PC-9 (cell line): ENCODE results near the gene GAN. TPM values are rescaled to one million over a fixed set of nuclear protein-coding genes. Genes with fewer than 3 reads are reported as not detected.
"Not testable (repeated sequence)": the region's sequence is repeated elsewhere in the genome, so short reads cannot be mapped to it uniquely, and the experiment has no call there.

Source experiments
- BruUV-seq: library from RNA; stranded (reverse); fragments of 400-500 nt; replicated peaks from 2 replicates; lab custom pipeline; 2021; lab: Mats Ljungman, UMichigan
- CTCF ChIA-PET: fragments of 300-600 bp; sonication (Branson Sonifier 250); formaldehyde crosslinking; loops from one replicate; lab custom pipeline; 2022; ENCODE audit warnings: antibody characterized with exemption; lab: Charles Lee
- POLR2A ChIA-PET: fragments of 300-600 bp; sonication (Branson Sonifier 250); formaldehyde crosslinking; loops from one replicate; lab custom pipeline; 2022; ENCODE audit warnings: antibody characterized with exemption; ENCODE audit not compliant: unreplicated experiment; lab: Charles Lee
- DNase-seq, 2 experiments: peaks; one replicate each; pipeline versions ENCODE4 v3.0.0 to v3.0.0-alpha.2; 2015 to 2022; ENCODE audit warnings: mixed read lengths in 1 of 2
- H2AFZ ChIP-seq: fragments of 200-600 bp; sonication (generic); 2 replicates; pipeline ENCODE4 v1.8.1; 2017; ENCODE audit warnings: antibody characterized with exemption
- H3F3A ChIP-seq: fragments of 200-600 bp; sonication (generic); 2 replicates; pipeline ENCODE4 v1.8.1; 2017; ENCODE audit warnings: antibody characterized with exemption, mild to moderate bottlenecking, low read depth; ENCODE audit not compliant: insufficient read depth
- H3K27ac ChIP-seq: fragments of 200-600 bp; sonication (generic); 2 replicates; pipeline ENCODE4 v1.6.1; 2016; ENCODE audit warnings: mixed run types
- H3K27me3 ChIP-seq: fragments of 200-600 bp; sonication (generic); 2 replicates; pipeline ENCODE4 v1.6.1; 2016; ENCODE audit warnings: low read depth, mixed run types; ENCODE audit not compliant: insufficient read depth
- H3K36me3 ChIP-seq: fragments of 200-600 bp; sonication (generic); 2 replicates; pipeline ENCODE4 v1.6.1; 2016; ENCODE audit warnings: low read depth, mixed run types
- H3K4me1 ChIP-seq: fragments of 200-600 bp; sonication (generic); replicated peaks from 2 replicates; pipeline ENCODE4 v1.6.1; 2016; ENCODE audit warnings: mixed run types; ENCODE audit not compliant: insufficient read depth
- H3K4me2 ChIP-seq: fragments of 200-600 bp; sonication (generic); 2 replicates; pipeline ENCODE4 v1.6.1; 2017; ENCODE audit warnings: mixed run types
- H3K4me3 ChIP-seq: fragments of 200-600 bp; sonication (generic); 2 replicates; pipeline ENCODE4 v1.6.1; 2016; ENCODE audit warnings: mixed run types
- H3K79me2 ChIP-seq: fragments of 200-600 bp; sonication (generic); 2 replicates; pipeline ENCODE4 v1.6.1; 2017; ENCODE audit warnings: low read depth, mixed run types
- H3K9me2 ChIP-seq: fragments of 200-600 bp; sonication (generic); 2 replicates; pipeline ENCODE4 v1.8.1; 2017; ENCODE audit warnings: mild to moderate bottlenecking; ENCODE audit not compliant: insufficient read depth
- H3K9me3 ChIP-seq: fragments of 200-600 bp; sonication (generic); 2 replicates; pipeline ENCODE4 v1.8.1; 2016; ENCODE audit warnings: low read depth; ENCODE audit not compliant: insufficient read depth
- H4K20me1 ChIP-seq: fragments of 200-600 bp; sonication (generic); 2 replicates; pipeline ENCODE4 v1.8.1; 2017; ENCODE audit not compliant: insufficient read depth
- EZH2 ChIP-seq: fragments of 200-600 bp; sonication (generic); IDR thresholded peaks from 2 replicates; pipeline ENCODE4 v1.8.0; 2017; ENCODE audit warnings: antibody characterized with exemption, low read depth
- intact Hi-C: fragments of 100-400 bp; cut with micrococcal nuclease; formaldehyde crosslinking; loops from one replicate; pipeline ENCODE4 v1.10.0; 2022; ENCODE audit not compliant: unreplicated experiment
- total RNA-seq: library from RNA; stranded (reverse); gene quantifications from 2 replicates; pipeline ENCODE4 v1.2.3, GENCODE V29; 2021
- TF ChIP-seq, protein P1 (sequence below): fragments of 200-600 bp; sonication (generic); conservative IDR thresholded peaks from 2 replicates; pipeline ENCODE4 v1.6.1; 2017; ENCODE audit warnings: mixed run types, antibody characterized with exemption, mild to moderate bottlenecking, moderate library complexity

The GAN gene
- total RNA-seq, 1 experiment from 2014 or later, result 11.9 TPM

DNA sequence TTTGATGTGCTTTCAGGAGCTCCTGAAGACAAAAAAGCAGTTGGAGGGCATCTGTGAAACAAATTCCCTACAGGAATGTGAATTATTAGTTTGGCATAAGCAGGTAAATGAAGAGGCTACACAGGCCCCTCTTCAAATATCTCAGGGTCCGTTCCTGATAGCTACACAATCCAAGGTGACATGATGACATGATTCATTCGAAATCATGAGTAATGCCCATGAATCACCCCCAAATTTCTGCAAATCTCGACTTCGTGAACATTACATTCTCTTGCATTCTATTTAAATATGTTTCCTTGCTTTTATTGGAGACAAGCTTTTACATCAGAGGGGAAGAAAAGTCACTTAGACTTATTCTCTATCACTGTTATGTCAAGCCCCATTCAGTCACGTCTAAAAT lies 22.3 kb downstream of the GAN start:
- POLR2A ChIA-PET, result no interaction called here

DNA sequence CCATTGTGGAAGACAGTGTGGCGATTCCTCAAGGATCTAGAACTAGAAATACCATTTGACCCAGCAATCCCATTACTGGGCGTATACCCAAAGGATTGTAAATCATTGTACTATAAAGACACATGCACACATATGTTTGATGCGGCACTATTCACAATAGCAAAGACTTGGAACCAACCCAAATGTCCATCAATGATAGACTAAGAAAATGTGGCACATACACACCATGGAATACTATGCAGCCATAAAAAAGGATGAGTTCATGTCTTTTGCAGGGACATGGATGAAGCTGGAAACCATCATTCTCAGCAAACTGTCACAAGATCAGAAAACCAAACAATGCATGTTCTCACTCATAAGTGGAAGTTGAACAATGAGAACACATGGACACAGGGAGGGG lies 30.4 kb downstream of the GAN start:
- H3K4me1 ChIP-seq, H3K4me3 ChIP-seq, H3F3A ChIP-seq, H3K79me2 ChIP-seq, H3K36me3 ChIP-seq, intact Hi-C loops, H3K27ac ChIP-seq, H3K27me3 ChIP-seq, H3K4me2 ChIP-seq, H4K20me1 ChIP-seq, CTCF ChIA-PET, DNase-seq, POLR2A ChIA-PET, H2AFZ ChIP-seq, BruUV-seq, H3K9me2 ChIP-seq: not testable (repeated sequence)
- H3K9me3 ChIP-seq, result peaks cover 25% of the 10 kb centered on the region

More for the DNA sequence above, 22.3 kb downstream of the GAN start:
- no TSS peak for BruUV-seq
- no peaks in the 10 kb centered on the region for H3K27me3 ChIP-seq
- no peak overlapping the region for H2AFZ ChIP-seq
- intact Hi-C loops, result no loop called here
- no peaks in the 10 kb centered on the region for H3K36me3 ChIP-seq
- H3F3A ChIP-seq, result no peaks in the 10 kb centered on the region
- DNase-seq, result no peak
- no peak for TF ChIP-seq EZH2
- TF ChIP-seq, protein P1, sequence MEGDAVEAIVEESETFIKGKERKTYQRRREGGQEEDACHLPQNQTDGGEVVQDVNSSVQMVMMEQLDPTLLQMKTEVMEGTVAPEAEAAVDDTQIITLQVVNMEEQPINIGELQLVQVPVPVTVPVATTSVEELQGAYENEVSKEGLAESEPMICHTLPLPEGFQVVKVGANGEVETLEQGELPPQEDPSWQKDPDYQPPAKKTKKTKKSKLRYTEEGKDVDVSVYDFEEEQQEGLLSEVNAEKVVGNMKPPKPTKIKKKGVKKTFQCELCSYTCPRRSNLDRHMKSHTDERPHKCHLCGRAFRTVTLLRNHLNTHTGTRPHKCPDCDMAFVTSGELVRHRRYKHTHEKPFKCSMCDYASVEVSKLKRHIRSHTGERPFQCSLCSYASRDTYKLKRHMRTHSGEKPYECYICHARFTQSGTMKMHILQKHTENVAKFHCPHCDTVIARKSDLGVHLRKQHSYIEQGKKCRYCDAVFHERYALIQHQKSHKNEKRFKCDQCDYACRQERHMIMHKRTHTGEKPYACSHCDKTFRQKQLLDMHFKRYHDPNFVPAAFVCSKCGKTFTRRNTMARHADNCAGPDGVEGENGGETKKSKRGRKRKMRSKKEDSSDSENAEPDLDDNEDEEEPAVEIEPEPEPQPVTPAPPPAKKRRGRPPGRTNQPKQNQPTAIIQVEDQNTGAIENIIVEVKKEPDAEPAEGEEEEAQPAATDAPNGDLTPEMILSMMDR, result no peak
- no peaks in the 10 kb centered on the region for H3K9me3 ChIP-seq
- H3K4me3 ChIP-seq, result no peak overlapping the region
- H3K4me1 ChIP-seq, result no peaks in the 10 kb centered on the region
- no peaks in the 10 kb centered on the region for H4K20me1 ChIP-seq
- H3K4me2 ChIP-seq, result no peak overlapping the region
- H3K27ac ChIP-seq, result no peak overlapping the region
- CTCF ChIA-PET, result no interaction called here
- H3K9me2 ChIP-seq, result no peaks in the 10 kb centered on the region
- H3K79me2 ChIP-seq, result peaks cover 6% of the 10 kb centered on the region; the same call in 1 of the 2 replicates

GRCh38 chr16:81347425-81347824 lies 32.7 kb downstream of the GAN start:
- BruUV-seq, result no TSS peak
- Histone ChIP-seq H3K4me3 (no peak overlapping the region), H3K36me3 (no peaks in the 10 kb centered on the region), H3K4me2 (no peak overlapping the region), H3K9me2 (no peaks in the 10 kb centered on the region), H3K27ac (no peak overlapping the region), H3K4me1 (no peaks in the 10 kb centered on the region), H3K9me3 (peaks cover 25% of the 10 kb centered on the region), H3F3A (no peaks in the 10 kb centered on the region), H3K27me3 (no peaks in the 10 kb centered on the region), H3K79me2 (no peaks in the 10 kb centered on the region), H4K20me1 (no peaks in the 10 kb centered on the region), H2AFZ (no peak overlapping the region)
- POLR2A ChIA-PET, result no interaction called here
- intact Hi-C loops, result no loop called here
- CTCF ChIA-PET, result no interaction called here
- TF ChIP-seq, protein P1, result no peak
- TF ChIP-seq EZH2, result no peak
- no peak for DNase-seq
